Medulla oblongata (tissue), 1 donor: ENCODE data around the gene RRAGA.
"Not testable (repeated sequence)": the region's sequence is repeated elsewhere in the genome, so short reads cannot be mapped to it uniquely, and the experiment has no call there.

Experiments used
- DNase-seq: peaks from one replicate; pipeline ENCODE4 v3.0.0-alpha.2; 2015; ENCODE audit errors: extremely low spot score

The RRAGA gene

GRCh38 chr9:19085295-19085694 lies 36.1 kb downstream of the RRAGA start:
- no peak for DNase-seq

- DNase-seq, result no peak
Measured at GRCh38 chr9:19087106-19088000, 38.1 kb downstream of the RRAGA start.

GRCh38 chr9:19097431-19097830 lies 48.2 kb downstream of the RRAGA start:
- not testable (repeated sequence) for DNase-seq
